Measurements from ENCODE around the gene DIP2B. TPM values are rescaled to one million over a fixed set of nuclear protein-coding genes. Genes with fewer than 3 reads are reported as not detected.
"Not testable (repeated sequence)": the region's sequence is repeated elsewhere in the genome, so short reads cannot be mapped to it uniquely, and the experiment has no call there.

Gene DIP2B
- polyA plus RNA-seq, 1 donor from 2014 or later: 44.0 TPM

GRCh38 chr12:50768391-50768790 is 263.6 kb downstream of the DIP2B start:
- no peaks in the 10 kb centered on the region for H3F3A ChIP-seq (ENCODE audit: insufficient read depth, low read length, poor library complexity, severe bottlenecking)
- H3K79me2 ChIP-seq (replicated peaks; ENCODE audit: insufficient read depth, low read length): peaks cover 23% of the 10 kb centered on the region
- no peaks in the 10 kb centered on the region for H3K36me3 ChIP-seq (ENCODE audit: insufficient read depth, low read length)
- no peak overlapping the region for H3K4me3 ChIP-seq (ENCODE audit: low read length)
- H3K27ac ChIP-seq (ENCODE audit: low read length): no peak overlapping the region
- H3K9me3 ChIP-seq (ENCODE audit: low read length): no peaks in the 10 kb centered on the region
- H3K4me2 ChIP-seq (ENCODE audit: low read length): no peak overlapping the region
- no peak overlapping the region for H3K9ac ChIP-seq (ENCODE audit: low read length)
- no peak overlapping the region for H2AFZ ChIP-seq (ENCODE audit: low read depth, low read length)
- TF ChIP-seq TAF1 (IDR thresholded peaks at IDR 0.05; ENCODE audit: low read depth) (no peak), RAD21 (conservative IDR thresholded peaks at IDR 0.05) (no peak), SMC3 (conservative IDR thresholded peaks at IDR 0.05; ENCODE audit: poor library complexity) (no peak), EZH2 (IDR thresholded peaks at IDR 0.05; ENCODE audit: borderline replicate concordance, insufficient read depth, low read length, poor library complexity, severe bottlenecking) (no peak), MXI1 (conservative IDR thresholded peaks at IDR 0.05; ENCODE audit: poor library complexity, severe bottlenecking) (no peak), CTCF (IDR thresholded peaks at IDR 0.05; ENCODE audit: poor library complexity, severe bottlenecking) (no peak), EP300 (conservative IDR thresholded peaks at IDR 0.05; ENCODE audit: poor library complexity, severe bottlenecking) (no peak), POLR2AphosphoS5 (IDR thresholded peaks at IDR 0.05) (no peak)
- TF ChIP-seq, protein P1, sequence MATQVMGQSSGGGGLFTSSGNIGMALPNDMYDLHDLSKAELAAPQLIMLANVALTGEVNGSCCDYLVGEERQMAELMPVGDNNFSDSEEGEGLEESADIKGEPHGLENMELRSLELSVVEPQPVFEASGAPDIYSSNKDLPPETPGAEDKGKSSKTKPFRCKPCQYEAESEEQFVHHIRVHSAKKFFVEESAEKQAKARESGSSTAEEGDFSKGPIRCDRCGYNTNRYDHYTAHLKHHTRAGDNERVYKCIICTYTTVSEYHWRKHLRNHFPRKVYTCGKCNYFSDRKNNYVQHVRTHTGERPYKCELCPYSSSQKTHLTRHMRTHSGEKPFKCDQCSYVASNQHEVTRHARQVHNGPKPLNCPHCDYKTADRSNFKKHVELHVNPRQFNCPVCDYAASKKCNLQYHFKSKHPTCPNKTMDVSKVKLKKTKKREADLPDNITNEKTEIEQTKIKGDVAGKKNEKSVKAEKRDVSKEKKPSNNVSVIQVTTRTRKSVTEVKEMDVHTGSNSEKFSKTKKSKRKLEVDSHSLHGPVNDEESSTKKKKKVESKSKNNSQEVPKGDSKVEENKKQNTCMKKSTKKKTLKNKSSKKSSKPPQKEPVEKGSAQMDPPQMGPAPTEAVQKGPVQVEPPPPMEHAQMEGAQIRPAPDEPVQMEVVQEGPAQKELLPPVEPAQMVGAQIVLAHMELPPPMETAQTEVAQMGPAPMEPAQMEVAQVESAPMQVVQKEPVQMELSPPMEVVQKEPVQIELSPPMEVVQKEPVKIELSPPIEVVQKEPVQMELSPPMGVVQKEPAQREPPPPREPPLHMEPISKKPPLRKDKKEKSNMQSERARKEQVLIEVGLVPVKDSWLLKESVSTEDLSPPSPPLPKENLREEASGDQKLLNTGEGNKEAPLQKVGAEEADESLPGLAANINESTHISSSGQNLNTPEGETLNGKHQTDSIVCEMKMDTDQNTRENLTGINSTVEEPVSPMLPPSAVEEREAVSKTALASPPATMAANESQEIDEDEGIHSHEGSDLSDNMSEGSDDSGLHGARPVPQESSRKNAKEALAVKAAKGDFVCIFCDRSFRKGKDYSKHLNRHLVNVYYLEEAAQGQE (IDR thresholded peaks at IDR 0.05; ENCODE audit: borderline replicate concordance): no peak
- H3K27me3 ChIP-seq (ENCODE audit: insufficient read depth, low read depth, low read length): no peaks in the 10 kb centered on the region
- no peaks in the 10 kb centered on the region for H4K20me1 ChIP-seq (ENCODE audit: insufficient read depth)
- H3K9me2 ChIP-seq (ENCODE audit: insufficient read depth, low read length): no peaks in the 10 kb centered on the region

- peaks cover 23% of the 10 kb centered on the region for H3K79me2 ChIP-seq (replicated peaks; ENCODE audit: insufficient read depth, low read length)
- not testable (repeated sequence) for H3K9me3 ChIP-seq (ENCODE audit: low read length); H3K36me3 ChIP-seq (ENCODE audit: insufficient read depth, low read length); H4K20me1 ChIP-seq (ENCODE audit: insufficient read depth); H3F3A ChIP-seq (ENCODE audit: insufficient read depth, low read length, poor library complexity, severe bottlenecking); H3K9ac ChIP-seq (ENCODE audit: low read length); H2AFZ ChIP-seq (ENCODE audit: low read depth, low read length); H3K4me3 ChIP-seq (ENCODE audit: low read length); H3K27ac ChIP-seq (ENCODE audit: low read length); H3K4me2 ChIP-seq (ENCODE audit: low read length); H3K9me2 ChIP-seq (ENCODE audit: insufficient read depth, low read length); H3K27me3 ChIP-seq (ENCODE audit: insufficient read depth, low read depth, low read length)
Measured at GRCh38 chr12:50768813-50769212, 264.0 kb downstream of the DIP2B start.

DNA sequence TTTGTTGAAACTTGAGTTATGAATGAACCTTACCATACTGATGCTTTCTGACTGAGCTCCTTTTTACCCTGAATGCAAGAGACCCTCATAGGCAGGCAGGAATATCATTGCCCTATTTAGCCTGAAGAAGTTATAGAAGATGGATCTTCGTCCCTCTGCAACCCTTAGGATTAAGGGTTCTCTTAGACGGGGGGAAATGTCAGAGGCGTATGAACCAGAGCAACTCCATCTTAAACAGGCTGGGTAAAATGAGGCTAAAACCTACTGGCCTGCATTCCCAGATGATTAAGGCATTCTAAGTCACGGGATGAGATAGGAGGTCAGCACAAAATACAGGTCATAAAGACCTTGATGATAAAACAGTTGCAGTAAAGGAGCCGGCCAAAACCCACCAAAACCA is 266.6 kb downstream of the DIP2B start:
- Histone ChIP-seq H2AFZ (ENCODE audit: low read depth, low read length) (no peak overlapping the region), H3K27ac (ENCODE audit: low read length) (no peak overlapping the region), H3K79me2 (replicated peaks; ENCODE audit: insufficient read depth, low read length) (peaks cover 17% of the 10 kb centered on the region), H3K9ac (ENCODE audit: low read length) (no peak overlapping the region), H3K4me2 (ENCODE audit: low read length) (no peak overlapping the region), H3K9me2 (ENCODE audit: insufficient read depth, low read length) (no peaks in the 10 kb centered on the region), H3K36me3 (ENCODE audit: insufficient read depth, low read length) (no peaks in the 10 kb centered on the region), H3K4me3 (ENCODE audit: low read length) (no peak overlapping the region), H3F3A (ENCODE audit: insufficient read depth, low read length, poor library complexity, severe bottlenecking) (no peaks in the 10 kb centered on the region), H4K20me1 (ENCODE audit: insufficient read depth) (no peaks in the 10 kb centered on the region), H3K27me3 (ENCODE audit: insufficient read depth, low read depth, low read length) (no peaks in the 10 kb centered on the region), H3K9me3 (ENCODE audit: low read length) (no peaks in the 10 kb centered on the region)
- TF ChIP-seq, protein P1 (IDR thresholded peaks at IDR 0.05; ENCODE audit: borderline replicate concordance): no peak
- no peak for TF ChIP-seq SMC3 (conservative IDR thresholded peaks at IDR 0.05; ENCODE audit: poor library complexity)
- TF ChIP-seq POLR2AphosphoS5 (IDR thresholded peaks at IDR 0.05): no peak
- no peak for TF ChIP-seq EZH2 (IDR thresholded peaks at IDR 0.05; ENCODE audit: borderline replicate concordance, insufficient read depth, low read length, poor library complexity, severe bottlenecking)
- no peak for TF ChIP-seq RAD21 (conservative IDR thresholded peaks at IDR 0.05)
- TF ChIP-seq CTCF (IDR thresholded peaks at IDR 0.05; ENCODE audit: poor library complexity, severe bottlenecking): no peak
- no peak for TF ChIP-seq EP300 (conservative IDR thresholded peaks at IDR 0.05; ENCODE audit: poor library complexity, severe bottlenecking)
- TF ChIP-seq TAF1 (IDR thresholded peaks at IDR 0.05; ENCODE audit: low read depth): no peak
- TF ChIP-seq MXI1 (conservative IDR thresholded peaks at IDR 0.05; ENCODE audit: poor library complexity, severe bottlenecking): no peak

Data from neural cell (in vitro differentiated cells).